Measurements from ENCODE around the gene NSD2.
"Not testable (repeated sequence)": the region's sequence is repeated elsewhere in the genome, so short reads cannot be mapped to it uniquely, and the experiment has no call there.

The NSD2 gene

GRCh38 chr4:1904042-1904441 is 32.8 kb downstream of the NSD2 start:
- Histone ChIP-seq H3K9ac (ENCODE audit: low read length) (no peak overlapping the region), H3K79me2 (ENCODE audit: insufficient read depth, low read length) (peaks cover 98% of the 10 kb centered on the region), H4K20me1 (ENCODE audit: low read depth, low read length) (peaks cover 37% of the 10 kb centered on the region), H3K27me3 (ENCODE audit: low read length) (no peaks in the 10 kb centered on the region), H3K9me3 (ENCODE audit: insufficient read depth, low read length) (no peaks in the 10 kb centered on the region), H3K27ac (ENCODE audit: low read depth, low read length) (no peak overlapping the region), H3K4me2 (ENCODE audit: low read depth, low read length, poor library complexity, severe bottlenecking) (no peak overlapping the region), H3K9me2 (replicated peaks; ENCODE audit: insufficient read depth, low read length) (no peaks in the 10 kb centered on the region), H3F3A (ENCODE audit: insufficient read depth) (no peaks in the 10 kb centered on the region), H2AFZ (ENCODE audit: low read depth, low read length, severe bottlenecking) (no peak overlapping the region), H3K4me3 (ENCODE audit: insufficient read depth, low read length, poor library complexity, severe bottlenecking) (no peak overlapping the region), H3K36me3 (ENCODE audit: low read length) (peaks cover 41% of the 10 kb centered on the region)
- TF ChIP-seq CTCF (IDR thresholded peaks at IDR 0.05; ENCODE audit: insufficient read depth, low read length, poor library complexity, severe bottlenecking) (no peak), EZH2phosphoT487 (conservative IDR thresholded peaks at IDR 0.05; ENCODE audit: low read length) (no peak)

- Histone ChIP-seq H3K36me3 (ENCODE audit: low read length) (peaks cover 24% of the 10 kb centered on the region), H3K27ac (ENCODE audit: low read depth, low read length) (no peak overlapping the region), H3K4me3 (ENCODE audit: insufficient read depth, low read length, poor library complexity, severe bottlenecking) (no peak overlapping the region), H3K9ac (ENCODE audit: low read length) (no peak overlapping the region), H3K4me2 (ENCODE audit: low read depth, low read length, poor library complexity, severe bottlenecking) (no peak overlapping the region), H3K27me3 (ENCODE audit: low read length) (no peaks in the 10 kb centered on the region), H4K20me1 (ENCODE audit: low read depth, low read length) (peaks cover 26% of the 10 kb centered on the region), H3K9me2 (replicated peaks; ENCODE audit: insufficient read depth, low read length) (no peaks in the 10 kb centered on the region), H3K9me3 (ENCODE audit: insufficient read depth, low read length) (no peaks in the 10 kb centered on the region), H2AFZ (ENCODE audit: low read depth, low read length, severe bottlenecking) (no peak overlapping the region), H3K79me2 (ENCODE audit: insufficient read depth, low read length) (peaks cover 96% of the 10 kb centered on the region), H3F3A (ENCODE audit: insufficient read depth) (peaks cover 7% of the 10 kb centered on the region; the same call in 1 of the 2 replicates)
- no peak for TF ChIP-seq EZH2phosphoT487 (conservative IDR thresholded peaks at IDR 0.05; ENCODE audit: low read length)
- TF ChIP-seq CTCF (IDR thresholded peaks at IDR 0.05; ENCODE audit: insufficient read depth, low read length, poor library complexity, severe bottlenecking): no peak
Observed at GRCh38 chr4:1907848-1908525, 36.8 kb downstream of the NSD2 start.

GRCh38 chr4:1909696-1910095 is 38.5 kb downstream of the NSD2 start:
- H3K27me3 ChIP-seq (ENCODE audit: low read length); H3K9me3 ChIP-seq (ENCODE audit: insufficient read depth, low read length); H3K9ac ChIP-seq (ENCODE audit: low read length); H3K4me3 ChIP-seq (ENCODE audit: insufficient read depth, low read length, poor library complexity, severe bottlenecking); H3K4me2 ChIP-seq (ENCODE audit: low read depth, low read length, poor library complexity, severe bottlenecking); H3K27ac ChIP-seq (ENCODE audit: low read depth, low read length); H2AFZ ChIP-seq (ENCODE audit: low read depth, low read length, severe bottlenecking); H3K9me2 ChIP-seq (replicated peaks; ENCODE audit: insufficient read depth, low read length); H3F3A ChIP-seq (ENCODE audit: insufficient read depth): not testable (repeated sequence)
- Histone ChIP-seq H3K36me3 (ENCODE audit: low read length) (peaks cover 22% of the 10 kb centered on the region), H3K79me2 (ENCODE audit: insufficient read depth, low read length) (peaks cover 98% of the 10 kb centered on the region), H4K20me1 (ENCODE audit: low read depth, low read length) (peaks cover 26% of the 10 kb centered on the region)

GRCh38 chr4:1910643-1911042 is 39.5 kb downstream of the NSD2 start:
- Histone ChIP-seq H3F3A (ENCODE audit: insufficient read depth) (peaks cover 7% of the 10 kb centered on the region; the same call in 1 of the 2 replicates), H3K9me2 (replicated peaks; ENCODE audit: insufficient read depth, low read length) (no peaks in the 10 kb centered on the region), H3K36me3 (ENCODE audit: low read length) (peaks cover 25% of the 10 kb centered on the region), H3K9me3 (ENCODE audit: insufficient read depth, low read length) (no peaks in the 10 kb centered on the region), H3K4me3 (ENCODE audit: insufficient read depth, low read length, poor library complexity, severe bottlenecking) (no peak overlapping the region), H2AFZ (ENCODE audit: low read depth, low read length, severe bottlenecking) (no peak overlapping the region), H3K27me3 (ENCODE audit: low read length) (no peaks in the 10 kb centered on the region), H3K9ac (ENCODE audit: low read length) (no peak overlapping the region), H4K20me1 (ENCODE audit: low read depth, low read length) (peaks cover 26% of the 10 kb centered on the region), H3K27ac (ENCODE audit: low read depth, low read length) (no peak overlapping the region), H3K79me2 (ENCODE audit: insufficient read depth, low read length) (peaks cover 98% of the 10 kb centered on the region), H3K4me2 (ENCODE audit: low read depth, low read length, poor library complexity, severe bottlenecking) (no peak overlapping the region)
- peak; percentile 12 for TF ChIP-seq CTCF (IDR thresholded peaks at IDR 0.05; ENCODE audit: insufficient read depth, low read length, poor library complexity, severe bottlenecking)
- TF ChIP-seq EZH2phosphoT487 (conservative IDR thresholded peaks at IDR 0.05; ENCODE audit: low read length): no peak

- not testable (repeated sequence) for H3F3A ChIP-seq (ENCODE audit: insufficient read depth); H3K4me2 ChIP-seq (ENCODE audit: low read depth, low read length, poor library complexity, severe bottlenecking); H3K9me2 ChIP-seq (replicated peaks; ENCODE audit: insufficient read depth, low read length); H3K4me3 ChIP-seq (ENCODE audit: insufficient read depth, low read length, poor library complexity, severe bottlenecking); H2AFZ ChIP-seq (ENCODE audit: low read depth, low read length, severe bottlenecking); H3K9me3 ChIP-seq (ENCODE audit: insufficient read depth, low read length); H3K9ac ChIP-seq (ENCODE audit: low read length); H3K27me3 ChIP-seq (ENCODE audit: low read length); H3K27ac ChIP-seq (ENCODE audit: low read depth, low read length)
- H4K20me1 ChIP-seq (ENCODE audit: low read depth, low read length): peaks cover 26% of the 10 kb centered on the region
- H3K79me2 ChIP-seq (ENCODE audit: insufficient read depth, low read length): peaks cover 96% of the 10 kb centered on the region
- peaks cover 22% of the 10 kb centered on the region for H3K36me3 ChIP-seq (ENCODE audit: low read length)
Observed at GRCh38 chr4:1911316-1911715, 40.1 kb downstream of the NSD2 start.

Data from SU-DHL-6 (cell line).